ENCODE data around the gene PAX8.
"Not testable (repeated sequence)": the region's sequence is repeated elsewhere in the genome, so short reads cannot be mapped to it uniquely, and the experiment has no call there.

GRCh38 chr2:113297590-113297989 lies 18.9 kb upstream of the PAX8 start:
- TF ChIP-seq CTCF, POLR2AphosphoS5 (IDR thresholded peaks at IDR 0.05): not testable (repeated sequence)

Data from suprapubic skin (tissue), 3 donors.